ENCODE data around the gene SNX27.
"Not testable (repeated sequence)": the region's sequence is repeated elsewhere in the genome, so short reads cannot be mapped to it uniquely, and the experiment has no call there.

Gene SNX27

DNA sequence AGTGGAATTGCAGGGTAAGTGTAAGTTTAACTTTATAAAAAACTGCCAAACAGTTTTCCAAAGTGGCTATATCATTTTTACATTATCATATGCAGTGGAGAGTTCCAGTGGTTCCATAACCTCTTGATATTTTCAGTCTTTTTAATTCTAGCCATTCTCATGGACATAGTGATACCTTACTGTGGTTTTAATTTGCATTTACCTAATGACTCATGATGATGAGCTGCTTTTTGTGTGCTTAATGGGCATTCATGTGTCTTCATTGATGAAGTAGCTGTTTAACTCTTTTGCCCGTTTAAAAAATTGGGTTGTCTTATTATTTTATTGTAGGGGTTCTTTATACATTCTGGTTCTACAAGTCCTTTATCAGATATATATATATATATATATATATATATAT lies 29.4 kb downstream of the SNX27 start:
- no peak for DNase-seq (ENCODE audit: low read depth)

DNA sequence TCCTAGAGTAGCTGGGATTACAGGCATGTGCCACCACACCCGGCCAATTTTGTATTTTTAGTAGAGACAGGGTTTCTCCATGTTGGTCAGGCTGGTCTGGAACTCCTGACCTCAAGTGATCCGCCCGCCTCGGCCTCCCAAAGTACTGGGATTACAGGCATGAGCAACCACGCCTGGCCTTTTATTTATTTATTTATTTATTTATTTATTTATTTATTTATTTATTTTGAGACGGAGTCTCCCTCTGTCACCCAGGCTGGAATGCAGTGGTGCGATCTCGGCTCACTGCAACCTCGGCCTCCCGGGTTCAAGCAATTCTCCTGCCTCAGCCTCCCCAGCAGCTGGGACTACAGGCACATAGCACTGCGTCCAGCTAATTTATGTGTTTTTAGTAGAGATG lies 31.2 kb downstream of the SNX27 start:
- not testable (repeated sequence) for DNase-seq (ENCODE audit: low read depth)

DNA sequence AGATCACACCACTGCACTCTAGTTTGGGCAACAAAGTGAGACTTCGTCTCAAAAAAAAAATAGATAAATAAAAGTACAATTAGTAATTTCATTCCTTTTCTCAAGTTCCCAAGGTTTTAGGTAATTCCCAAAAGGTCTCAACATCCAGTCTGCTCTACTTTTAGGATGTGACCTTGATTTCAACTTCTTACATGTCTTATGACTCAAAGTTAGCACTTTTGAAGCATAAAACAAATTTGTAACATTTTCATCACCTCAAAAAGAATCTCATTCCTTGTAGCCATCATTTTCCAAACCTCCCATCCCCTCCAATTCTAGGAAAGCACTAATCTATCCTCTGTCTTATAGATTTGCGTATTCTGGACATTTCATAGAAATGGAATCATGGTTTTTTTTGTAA lies 32.2 kb downstream of the SNX27 start:
- no peak for DNase-seq (ENCODE audit: low read depth)

DNA sequence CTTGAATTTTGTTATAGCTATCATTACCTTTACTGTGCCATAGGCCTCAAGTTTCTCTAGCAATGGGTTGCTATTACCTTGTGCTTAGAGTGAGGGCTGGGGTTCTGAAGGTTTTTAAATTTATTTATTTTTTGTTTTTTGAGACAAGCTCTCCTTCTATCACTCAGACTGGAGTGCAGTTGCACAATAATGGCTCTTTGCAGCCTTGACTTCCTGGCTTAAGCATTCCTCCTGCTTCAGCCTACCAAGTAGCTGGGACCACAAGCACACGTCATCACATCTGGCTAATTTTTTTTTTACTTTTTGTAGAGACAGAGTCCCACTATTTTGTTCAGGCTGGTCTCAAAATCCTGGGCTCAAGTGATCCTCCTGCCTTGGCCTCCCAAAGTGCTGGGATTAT lies 41.5 kb downstream of the SNX27 start:
- DNase-seq (ENCODE audit: low read depth) = peak; percentile 60

DNA sequence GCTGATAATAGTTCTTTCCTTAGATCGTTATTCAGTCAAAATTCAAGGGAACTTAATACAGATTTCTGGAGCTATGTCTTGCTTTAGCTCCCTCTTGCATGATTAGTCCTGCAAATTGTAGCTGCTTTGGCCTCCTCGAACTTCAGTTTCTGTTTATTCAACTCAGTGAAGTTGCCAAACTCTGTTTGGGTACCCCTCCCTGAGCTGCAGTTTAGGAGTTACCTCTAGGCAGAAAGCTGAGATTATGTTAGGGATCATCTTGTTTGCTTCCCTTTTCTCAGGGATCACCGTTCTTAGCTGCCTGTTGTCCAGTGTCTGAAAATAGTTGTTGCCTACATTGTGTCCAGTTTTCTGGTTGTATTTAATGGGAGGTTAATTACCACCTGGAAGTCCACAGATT lies 43.5 kb downstream of the SNX27 start:
- DNase-seq (ENCODE audit: low read depth) = no peak

DNA sequence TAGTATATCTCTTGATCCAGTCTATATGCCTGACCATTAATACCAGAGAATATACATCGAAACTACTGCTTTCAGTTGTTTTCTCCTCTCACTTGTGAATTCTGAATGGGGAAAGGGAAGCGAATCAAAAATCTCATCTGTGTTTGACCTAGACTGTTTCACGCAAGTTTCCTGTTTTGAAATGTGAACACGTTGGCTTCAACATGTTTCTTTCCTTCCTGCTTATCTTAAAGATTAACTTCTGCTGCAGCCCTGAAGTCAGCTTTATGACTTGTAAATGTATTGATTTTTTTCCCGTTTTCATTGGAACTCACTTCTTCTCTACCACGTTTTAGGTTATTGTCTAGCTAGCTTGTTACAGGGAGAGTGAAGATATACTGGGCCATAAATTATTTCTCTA lies 49.9 kb downstream of the SNX27 start:
- DNase-seq (ENCODE audit: low read depth) = no peak

DNA sequence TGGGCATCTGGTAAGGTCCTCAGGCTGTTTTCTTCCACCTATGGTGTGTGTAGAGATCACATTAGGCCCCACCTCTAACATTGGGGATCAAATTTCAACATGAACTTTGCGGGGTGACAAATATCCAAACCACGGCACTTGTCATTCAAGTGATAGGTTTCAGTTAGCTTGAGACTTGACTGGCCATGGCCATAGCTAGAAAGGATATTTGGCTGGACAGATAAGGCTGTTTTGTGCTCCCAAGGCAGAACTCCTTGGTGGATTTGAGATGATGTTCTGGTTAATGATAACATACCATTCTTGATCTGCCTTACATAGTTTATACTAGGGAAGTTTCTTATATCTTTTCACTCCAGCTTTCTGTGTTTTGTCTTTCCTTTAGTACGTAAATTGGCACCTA lies 56.2 kb downstream of the SNX27 start:
- no peak for DNase-seq (ENCODE audit: low read depth)

DNA sequence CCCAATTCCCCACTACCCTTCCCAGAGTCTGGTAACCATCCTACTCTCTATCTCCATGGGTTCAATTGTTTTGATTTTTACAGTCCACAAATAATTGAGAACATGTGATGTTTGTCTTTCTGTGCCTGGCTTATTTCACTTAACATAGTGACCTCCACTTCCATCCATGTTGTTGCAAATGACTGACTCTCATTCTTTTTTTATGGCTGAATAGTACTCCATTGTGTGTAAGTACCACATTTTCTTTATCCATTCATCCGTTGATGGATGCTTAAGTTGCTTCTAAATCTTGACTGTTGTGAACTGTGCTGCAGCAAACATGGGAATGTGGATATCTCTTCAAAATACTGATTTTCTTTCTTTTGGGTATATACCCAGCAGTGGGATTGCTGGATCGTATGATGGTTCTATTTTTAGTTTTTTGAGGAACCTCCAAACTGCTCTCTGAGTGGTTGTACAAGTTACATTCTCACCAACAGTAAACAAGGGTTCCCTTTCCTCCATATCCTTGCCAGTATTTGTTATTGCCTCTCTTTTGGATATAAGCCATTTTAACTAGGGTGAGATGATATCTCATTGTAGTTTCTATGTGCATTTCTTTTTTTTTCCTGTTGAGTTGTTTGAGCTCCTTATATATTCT lies 58.3 kb downstream of the SNX27 start:
- DNase-seq (ENCODE audit: low read depth) = not testable (repeated sequence)

DNA sequence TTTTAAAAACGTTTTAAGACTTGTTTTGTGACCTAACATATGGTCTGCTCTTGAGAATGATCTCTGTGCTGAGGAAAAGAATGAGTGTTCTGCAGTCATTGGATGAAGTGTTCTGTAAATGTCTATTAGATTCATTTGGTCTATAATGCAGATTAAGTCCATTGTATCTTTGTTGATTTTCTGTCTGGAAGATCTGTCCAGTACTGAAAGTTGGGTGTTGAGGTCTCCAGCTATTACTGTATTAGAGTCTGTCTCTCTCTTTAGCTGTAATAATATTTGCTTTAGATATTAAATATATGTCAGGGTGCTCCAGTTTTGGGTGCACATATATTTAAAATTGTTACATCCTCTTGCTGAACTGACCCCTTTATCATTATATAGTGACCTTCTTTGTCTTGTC lies 61.6 kb downstream of the SNX27 start:
- no peak for DNase-seq (ENCODE audit: low read depth)

DNA sequence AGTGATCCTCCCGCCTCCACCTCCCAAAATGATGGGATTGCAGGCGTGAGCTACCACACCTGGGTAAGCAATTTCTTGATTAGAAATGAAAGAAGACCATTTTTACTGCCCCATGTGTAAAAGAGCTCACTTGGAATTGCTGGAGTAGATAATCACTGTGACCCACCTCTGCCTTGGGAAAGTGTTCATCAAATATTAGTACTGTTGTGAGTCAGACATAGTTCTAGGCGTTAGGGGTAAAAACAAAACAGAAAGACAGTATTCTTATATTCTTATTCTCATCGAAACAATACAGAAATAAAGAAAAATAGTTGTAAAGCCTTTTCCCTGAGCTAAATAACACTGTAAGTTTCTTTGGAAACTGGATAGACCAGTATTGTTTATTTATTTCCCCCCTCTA lies 68.5 kb downstream of the SNX27 start:
- DNase-seq (ENCODE audit: low read depth) = no peak

DNA sequence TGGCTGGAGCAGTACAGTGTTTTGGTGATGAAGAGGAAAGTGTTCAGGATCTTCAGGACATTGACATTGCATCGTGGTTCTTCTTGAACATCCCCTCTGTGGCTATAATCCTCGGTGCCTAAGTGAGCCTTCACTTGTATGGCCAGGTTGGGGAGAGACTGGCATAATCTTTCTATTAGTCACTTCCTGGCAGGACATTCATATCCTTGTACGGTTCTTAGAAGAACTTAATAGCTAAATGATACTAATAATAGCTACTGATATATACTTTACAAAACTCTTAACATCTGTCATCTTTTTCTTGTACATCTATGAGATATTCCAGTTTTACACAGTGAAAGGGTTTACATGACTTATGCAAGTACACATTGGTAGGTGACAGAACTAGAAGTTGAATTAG lies 69.0 kb downstream of the SNX27 start:
- peak; percentile 63 for DNase-seq (ENCODE audit: low read depth)

DNA sequence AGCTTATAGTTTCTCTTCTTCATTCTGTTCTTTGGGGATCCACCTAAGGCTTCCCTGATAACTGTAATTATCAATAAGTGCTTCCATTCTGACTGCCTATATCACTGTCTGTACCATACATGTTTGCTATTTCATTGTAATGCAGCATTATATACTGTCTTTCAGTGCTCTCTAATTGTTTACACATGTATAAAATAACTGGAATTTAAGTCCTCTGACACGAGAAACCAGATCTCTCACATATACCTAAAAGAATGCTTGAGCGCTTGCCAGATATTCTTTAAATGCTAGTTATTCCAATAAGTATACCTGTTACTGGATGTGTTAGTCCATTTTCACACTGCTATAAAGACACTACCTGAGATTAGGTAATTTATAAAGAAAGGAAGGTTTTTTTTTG lies 70.1 kb downstream of the SNX27 start:
- no peak for DNase-seq (ENCODE audit: low read depth)

DNA sequence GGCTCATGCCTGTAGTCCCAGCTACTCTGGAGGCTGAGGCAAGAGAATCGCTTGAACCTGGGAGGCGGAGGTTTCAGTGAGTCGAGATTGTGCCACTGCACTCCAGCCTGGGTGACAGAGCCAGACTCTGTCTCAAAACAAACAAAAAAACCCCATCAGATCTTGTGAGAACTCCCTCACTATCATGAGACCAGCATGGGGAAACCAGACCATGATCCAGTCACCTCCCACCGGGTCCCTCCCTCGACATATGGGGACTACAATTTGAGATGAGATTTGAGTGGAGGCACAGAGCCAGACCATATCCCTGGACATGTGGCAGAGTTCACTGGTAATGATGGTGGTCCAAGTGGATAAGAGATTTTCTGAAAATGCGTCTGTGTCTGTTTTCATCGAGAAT lies 71.1 kb downstream of the SNX27 start:
- not testable (repeated sequence) for DNase-seq (ENCODE audit: low read depth)

DNA sequence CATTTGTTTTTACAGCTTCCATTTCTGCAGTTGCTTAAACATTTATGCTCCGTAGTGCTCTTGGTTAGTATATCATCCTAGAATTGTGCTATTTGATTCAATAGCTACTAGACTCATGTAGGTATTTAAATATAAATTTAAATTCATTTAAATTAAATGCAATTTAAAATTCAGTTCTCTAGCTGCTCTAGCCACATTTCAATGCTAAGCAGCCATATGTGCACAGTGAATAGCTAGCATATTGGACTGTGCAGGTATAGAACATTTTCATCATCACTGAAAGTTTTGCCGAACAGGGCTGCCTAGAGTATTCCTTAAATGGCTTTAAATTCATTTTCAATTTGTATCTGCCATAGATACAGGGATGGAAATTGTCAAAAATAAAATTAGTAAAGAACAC lies 72.3 kb downstream of the SNX27 start:
- no peak for DNase-seq (ENCODE audit: low read depth)

DNA sequence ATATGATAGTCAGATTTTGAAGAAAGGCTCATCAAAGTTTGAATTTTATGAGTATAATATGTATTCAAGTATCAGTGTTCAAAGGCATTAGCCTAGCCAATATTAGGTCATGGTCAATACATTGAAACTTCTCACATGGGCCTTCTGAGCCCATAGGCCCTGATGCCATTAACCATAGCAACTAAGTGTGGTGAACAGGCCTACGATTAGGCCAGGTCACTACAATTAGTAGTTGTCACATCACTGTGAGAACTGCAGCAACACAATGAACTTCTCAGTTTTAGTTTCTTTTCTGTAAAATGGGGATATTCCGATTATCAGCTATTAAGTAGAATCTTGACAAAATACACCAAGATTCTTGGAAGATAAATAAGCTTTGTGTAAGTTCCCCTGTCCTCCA lies 74.7 kb downstream of the SNX27 start:
- DNase-seq (ENCODE audit: low read depth) = no peak

DNA sequence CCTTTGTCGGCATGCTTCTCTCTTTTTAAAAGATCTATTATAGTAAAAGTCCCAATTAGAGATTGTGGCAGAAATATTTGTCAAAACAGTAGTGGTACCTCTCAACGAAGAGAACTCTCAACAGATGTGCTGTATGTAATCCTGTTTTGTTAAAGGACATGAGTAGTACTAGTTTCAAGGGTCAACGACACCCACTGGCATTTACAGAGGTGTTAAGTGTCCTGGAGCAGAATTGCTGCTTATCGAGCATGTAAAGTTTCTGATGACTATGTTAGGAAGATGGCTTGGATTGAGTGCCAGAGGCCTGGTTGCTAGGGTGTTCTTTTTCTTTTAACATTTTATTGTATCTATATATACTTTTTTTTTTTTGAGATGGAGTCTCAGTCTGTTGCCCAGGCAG lies 77.6 kb downstream of the SNX27 start:
- no peak for DNase-seq (ENCODE audit: low read depth)

DNA sequence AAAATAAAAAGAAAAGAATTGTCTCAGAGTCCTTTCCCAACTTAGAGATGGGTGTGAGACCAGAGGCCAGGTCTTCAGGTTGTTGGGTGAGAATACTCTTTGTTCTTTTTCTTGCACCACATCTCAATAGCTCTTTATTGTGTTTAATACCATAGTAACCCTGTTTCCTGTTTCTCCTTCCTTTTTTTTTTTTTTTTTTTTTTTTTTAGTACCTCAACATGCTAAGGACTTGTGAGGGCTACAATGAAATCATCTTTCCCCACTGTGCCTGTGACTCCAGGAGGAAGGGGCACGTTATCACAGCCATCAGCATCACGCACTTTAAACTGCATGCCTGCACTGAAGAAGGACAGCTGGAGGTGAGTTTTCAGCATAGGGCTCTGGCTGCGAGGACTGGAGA lies 80.4 kb downstream of the SNX27 start:
- no peak for DNase-seq (ENCODE audit: low read depth)

DNA sequence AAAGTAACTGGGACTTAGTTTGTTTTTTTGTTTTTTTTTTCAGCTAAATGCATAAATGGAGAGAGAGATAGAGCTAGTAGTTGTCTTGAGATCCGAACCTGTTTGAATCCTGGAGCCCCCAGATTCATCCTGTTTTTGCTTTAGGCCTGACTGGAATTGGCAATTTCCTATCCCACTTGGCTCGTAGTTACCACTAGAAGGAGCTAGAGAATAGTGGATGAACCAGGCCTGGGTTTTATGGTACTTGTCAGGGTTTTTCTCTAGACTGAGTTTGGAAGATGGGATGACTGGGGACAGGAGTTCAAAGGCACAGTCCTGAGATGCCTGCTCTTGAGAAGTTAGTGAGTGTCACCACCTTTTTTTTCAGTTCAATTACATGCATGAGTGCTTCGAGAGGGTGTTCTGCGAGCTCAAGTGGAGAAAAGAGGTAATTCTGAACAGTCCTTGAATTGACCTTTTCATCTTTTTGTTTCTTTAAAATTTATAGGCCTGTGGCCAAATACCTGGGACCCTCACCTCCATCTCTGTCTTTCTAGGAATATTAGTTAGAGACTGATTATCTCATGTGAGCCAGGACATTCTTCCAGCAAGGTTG lies 81.3 kb downstream of the SNX27 start:
- DNase-seq (ENCODE audit: low read depth) = no peak

DNA sequence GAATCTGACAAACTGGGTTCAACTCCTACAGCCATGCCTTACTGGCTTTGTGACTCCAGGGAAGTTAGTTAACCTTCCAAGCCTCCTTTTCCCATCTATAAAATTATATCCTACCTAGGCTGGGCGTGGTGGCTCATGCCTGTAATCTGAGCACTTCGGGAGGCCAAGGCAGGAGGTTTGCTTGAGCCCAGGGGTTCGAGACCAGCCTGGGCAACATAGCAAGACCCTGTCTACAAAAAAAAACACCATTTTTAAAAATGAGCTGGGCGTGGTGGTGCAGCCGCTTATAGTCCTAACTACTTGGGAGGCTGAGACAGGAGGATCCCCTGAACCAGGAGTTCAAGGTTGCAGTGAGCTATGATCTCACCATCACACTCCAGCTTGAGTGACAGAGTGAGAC lies 89.7 kb downstream of the SNX27 start:
- DNase-seq (ENCODE audit: low read depth) = no peak

DNA sequence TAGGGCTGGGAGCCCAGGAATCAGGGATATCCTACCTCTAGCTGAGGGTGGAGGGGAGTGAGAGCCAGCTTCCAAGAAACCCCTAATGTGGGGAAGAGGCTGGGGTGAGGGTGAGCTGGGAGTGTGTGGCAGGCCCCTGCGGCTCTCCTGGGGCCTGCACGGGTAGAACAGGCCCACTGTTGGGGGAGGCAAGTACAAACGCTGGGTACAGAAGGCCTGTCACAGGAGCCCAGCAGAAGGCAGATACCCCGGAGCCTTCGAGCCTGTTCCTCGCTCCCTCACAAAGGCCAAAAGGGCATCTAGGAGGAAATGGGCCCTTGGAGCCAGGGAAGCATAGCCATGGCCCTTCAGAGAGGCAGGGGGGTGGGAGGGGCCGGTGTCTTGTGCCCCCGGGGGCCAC lies 91.1 kb downstream of the SNX27 start:
- no peak for DNase-seq (ENCODE audit: low read depth)

DNA sequence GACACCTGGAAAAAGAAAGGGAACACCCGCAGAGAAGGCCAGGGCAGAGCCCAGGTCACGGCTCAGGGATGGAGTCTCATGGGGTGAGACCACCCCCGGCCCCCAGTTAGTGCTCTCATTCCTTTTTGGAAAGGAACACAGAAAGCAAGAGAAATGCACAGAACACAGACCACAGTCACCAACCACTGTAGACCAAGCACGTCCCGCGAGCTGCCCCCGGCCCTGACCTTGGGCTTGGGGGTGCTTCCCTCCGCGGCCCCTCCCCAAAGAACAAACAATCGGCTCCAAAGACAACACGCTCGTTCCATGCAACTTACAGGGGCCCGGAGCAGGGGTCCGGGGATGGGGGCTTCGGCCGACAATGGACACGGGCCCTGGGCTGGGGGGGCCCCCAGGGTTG lies 92.0 kb downstream of the SNX27 start:
- DNase-seq (ENCODE audit: low read depth) = no peak

DNA sequence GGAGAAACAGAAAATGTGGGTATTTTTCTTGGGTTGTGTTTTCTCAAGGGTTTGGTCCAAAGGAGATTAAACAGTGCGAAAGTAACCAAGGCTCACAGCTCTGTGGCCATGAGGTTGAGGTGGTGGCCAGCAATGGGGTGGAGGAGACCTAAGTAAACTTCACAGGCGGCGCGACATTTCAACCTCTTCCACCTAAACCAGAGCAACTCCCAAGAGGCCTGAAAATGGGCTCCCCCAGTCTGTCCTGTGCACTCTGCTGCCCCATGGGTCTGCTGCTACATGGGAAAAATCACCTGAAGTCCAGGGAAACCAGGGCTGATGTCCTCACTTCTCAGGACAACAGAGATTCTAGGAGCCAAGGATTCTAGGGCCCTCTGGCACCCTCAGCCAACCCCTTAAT lies 92.4 kb downstream of the SNX27 start:
- no peak for DNase-seq (ENCODE audit: low read depth)

DNA sequence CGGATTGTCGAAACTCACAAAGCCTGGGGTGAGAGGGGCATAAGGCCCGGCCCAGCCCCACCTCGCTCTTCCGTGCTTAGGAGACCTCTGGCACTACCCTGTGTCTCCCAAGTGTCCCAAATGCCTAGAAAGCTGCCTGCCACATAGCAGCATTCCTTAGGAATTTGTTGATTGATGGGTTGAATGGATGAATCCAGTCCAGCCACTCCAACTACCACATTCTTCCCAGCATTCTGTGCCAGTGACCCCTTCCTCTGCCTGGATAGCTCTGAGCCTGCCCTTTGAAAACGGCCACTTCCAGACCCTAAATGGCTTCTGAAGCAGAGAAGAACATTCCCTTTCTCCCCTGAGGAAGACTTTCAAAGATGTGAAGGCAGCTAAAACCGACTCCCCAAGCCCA lies 93.3 kb downstream of the SNX27 start:
- no peak for DNase-seq (ENCODE audit: low read depth)

DNA sequence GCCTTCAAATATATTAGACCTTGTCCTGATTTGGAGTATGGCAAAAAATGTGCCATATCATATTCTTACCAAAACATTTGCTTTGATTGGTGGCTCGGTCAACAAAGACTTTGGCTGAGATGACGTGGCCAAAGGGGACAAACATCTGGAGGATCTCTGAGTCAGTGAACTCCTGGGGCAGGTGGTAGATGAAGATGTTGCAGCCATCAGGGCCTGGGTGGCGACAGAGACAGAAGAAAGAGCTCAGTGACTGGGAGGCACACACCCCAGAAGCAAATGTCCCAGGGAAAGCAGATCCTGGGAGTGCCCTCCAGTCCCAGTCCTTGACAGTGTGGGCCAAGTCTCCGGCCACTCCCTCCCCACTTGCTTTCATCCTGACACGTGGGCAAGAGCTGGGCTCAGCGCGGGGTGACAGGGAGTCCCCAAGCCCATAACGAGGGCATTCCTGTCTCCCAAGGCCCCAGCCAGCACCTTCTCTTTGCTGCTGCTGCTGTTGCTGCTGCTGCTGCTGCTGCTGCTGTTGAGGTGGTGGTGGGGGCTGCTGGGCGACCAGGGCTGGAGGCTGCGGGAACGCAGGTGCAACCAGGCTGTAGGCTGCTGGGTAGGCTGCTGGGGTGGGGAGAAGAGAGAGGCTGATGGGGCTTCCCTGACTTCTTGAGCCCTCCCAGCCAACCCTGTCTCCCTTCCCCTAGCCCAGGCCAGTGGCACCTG lies 94.1 kb downstream of the SNX27 start:
- DNase-seq (ENCODE audit: low read depth) = no peak

Measured in non-pigmented ciliary epithelial cell (primary cell).